Left forelimb (tissue), 1 donor: ENCODE data around the gene ELOVL6.
"Not testable (repeated sequence)": the region's sequence is repeated elsewhere in the genome, so short reads cannot be mapped to it uniquely, and the experiment has no call there.

Experiments
- DNase-seq: peaks from one replicate; pipeline ENCODE4 v3.0.0-alpha.2; 2018; ENCODE audit warnings: low spot score

ELOVL6 gene

DNA sequence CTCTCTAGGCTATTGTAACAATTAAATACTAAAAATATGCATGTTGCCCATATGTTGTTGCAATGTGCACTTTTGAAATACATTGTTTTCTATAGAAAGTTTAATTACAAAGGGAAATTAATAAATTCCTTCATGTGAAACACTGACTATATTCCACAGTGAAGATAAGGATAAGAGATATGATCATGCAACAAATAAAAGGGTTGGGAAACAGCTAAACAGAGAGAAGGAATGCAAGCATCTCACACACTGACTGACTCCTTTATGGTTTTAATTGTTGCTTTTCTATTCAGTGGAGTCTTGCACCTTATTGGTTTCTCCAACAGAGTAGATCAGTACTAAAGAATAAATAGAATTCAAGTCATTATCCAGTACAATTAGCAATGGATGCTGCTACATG, 37.8 kb downstream of the ELOVL6 start:
- no peak for DNase-seq

DNA sequence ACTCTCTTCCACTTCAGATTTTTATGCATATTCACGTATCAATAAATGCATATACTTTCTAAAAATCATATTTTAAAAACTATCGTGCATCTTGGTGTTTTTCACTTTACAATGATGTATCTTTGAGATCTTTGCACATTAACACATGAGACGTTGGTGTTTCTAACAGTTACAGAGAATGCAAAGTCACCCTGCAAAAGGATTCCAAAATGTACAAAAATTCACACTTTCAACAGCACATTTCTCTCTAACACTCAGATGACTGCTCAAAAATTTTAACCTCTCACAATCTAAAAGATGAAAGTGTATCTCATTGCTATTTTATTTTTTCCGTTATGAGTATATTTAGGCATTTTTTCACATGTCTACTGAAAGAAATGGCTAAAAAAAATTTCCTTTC, 38.9 kb downstream of the ELOVL6 start:
- DNase-seq = no peak

DNA sequence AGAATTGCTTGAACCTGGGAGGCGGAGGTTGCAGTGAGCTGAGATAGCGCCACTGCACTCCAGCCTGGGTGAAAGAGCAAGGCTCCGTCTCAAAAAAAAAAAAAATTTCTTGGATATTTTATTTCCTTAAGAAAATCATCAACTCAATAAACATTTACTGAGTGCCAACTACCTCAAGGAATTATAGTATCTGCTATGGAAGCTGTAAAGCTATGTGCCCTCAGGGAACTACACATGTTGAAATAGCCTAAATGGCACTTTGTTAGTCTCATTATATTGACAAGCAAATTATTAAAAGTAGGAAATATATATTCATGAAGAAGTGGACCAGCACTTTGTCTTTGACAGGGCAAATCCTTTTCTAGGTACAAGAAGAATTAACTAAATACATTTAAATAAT, 40.8 kb downstream of the ELOVL6 start:
- no peak for DNase-seq

- DNase-seq = not testable (repeated sequence)
Measured at GRCh38 chr4:110157166-110157565, 41.2 kb downstream of the ELOVL6 start.

DNA sequence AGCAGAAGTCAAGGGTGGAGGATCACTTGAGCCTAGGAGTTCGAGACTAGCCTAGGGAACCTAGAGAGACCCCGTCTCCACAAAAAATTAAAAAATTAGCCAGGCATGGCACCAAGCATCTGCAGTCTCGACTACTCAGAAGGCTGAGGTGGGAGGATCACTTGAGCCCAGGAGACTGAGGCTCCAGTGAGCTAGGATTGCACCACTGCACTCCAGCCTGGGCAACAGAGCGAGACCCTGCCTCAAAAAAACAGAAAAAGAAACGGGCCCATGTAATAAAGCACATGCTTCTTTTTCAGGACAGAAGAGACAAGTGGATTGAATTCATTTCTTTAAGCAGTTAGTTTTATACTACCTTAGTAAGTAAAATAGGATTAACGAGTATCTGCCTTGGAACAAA, 42.0 kb downstream of the ELOVL6 start:
- no peak for DNase-seq

GRCh38 chr4:110155654-110156053, 42.8 kb downstream of the ELOVL6 start:
- DNase-seq = no peak

- no peak for DNase-seq
Measured at GRCh38 chr4:110154582-110154981, 43.8 kb downstream of the ELOVL6 start.

DNA sequence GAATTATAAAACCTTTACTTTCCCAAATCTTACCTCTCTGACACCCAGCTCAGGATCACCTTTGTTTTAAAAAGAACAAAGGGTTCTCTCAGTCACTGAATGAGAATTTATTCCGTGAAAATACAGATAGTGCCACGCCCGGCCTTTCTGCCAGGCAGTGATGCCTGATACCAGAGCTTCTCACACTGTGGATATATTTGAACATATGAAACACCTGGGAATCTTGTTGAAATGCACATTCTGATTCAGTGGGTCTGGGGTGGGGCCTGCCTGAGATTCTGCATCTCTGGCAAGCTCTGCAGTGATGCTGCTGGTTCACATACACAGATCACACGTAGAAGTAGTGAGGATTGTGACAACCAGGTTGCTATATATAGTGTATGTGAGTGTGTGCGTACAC, 46.0 kb downstream of the ELOVL6 start:
- no peak for DNase-seq

DNA sequence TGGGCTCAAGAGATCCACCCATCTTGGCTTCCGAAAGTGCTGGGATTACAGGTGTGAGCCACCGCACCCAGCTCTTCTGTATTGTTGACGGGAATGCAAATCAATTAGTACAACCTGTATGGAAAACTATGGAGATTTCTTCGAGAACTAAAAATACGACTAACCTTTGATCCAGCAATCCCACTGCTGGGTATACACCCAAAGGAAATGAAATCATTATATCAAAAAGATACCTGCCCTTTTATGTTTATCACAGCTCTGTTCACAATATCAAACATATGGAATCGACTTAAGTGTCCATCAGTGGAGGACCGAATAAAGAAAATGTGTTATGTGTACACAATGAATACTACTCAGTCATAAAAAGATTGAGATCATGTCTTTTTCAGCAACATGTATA, 49.3 kb downstream of the ELOVL6 start:
- no peak for DNase-seq

DNA sequence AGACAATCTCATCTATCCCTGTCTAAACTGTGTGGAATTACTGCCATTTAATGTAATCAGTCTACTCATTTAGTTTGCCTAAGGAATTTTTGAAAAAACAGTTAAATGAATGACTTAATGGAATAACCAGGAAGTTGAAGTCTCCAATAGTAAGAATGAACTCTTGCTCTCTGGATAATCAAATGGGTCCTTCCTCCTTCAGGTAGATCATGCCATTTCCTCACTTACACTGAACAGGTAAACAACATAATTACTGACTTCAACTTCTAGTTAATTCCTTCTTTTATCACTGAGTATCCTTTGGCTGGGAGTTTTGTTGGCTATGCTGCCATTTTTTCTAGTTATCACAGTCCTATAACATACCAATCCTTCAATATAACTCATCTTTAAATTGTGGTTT, 56.0 kb downstream of the ELOVL6 start:
- no peak for DNase-seq

DNA sequence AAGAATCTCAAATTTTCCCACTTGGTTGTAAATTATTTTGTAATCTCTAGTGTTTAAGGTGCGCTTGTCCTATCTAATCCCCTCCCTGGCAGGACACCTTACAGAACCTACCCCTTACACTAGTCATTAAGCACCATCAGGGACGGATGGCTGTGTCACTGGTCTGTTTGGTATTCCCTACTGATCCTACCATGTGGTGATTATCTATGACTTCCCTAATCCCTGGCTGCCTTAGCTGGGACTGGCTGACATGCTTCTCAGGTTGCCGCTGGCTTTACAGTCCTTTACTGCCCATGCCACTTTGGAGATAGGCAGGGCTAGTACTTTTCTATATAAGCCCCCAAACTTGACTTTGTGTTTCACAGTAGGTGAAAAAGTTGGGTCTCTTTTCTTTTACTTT, 58.6 kb downstream of the ELOVL6 start:
- no peak for DNase-seq

- no peak for DNase-seq
Measured at GRCh38 chr4:110139111-110139510, 59.3 kb downstream of the ELOVL6 start.

DNA sequence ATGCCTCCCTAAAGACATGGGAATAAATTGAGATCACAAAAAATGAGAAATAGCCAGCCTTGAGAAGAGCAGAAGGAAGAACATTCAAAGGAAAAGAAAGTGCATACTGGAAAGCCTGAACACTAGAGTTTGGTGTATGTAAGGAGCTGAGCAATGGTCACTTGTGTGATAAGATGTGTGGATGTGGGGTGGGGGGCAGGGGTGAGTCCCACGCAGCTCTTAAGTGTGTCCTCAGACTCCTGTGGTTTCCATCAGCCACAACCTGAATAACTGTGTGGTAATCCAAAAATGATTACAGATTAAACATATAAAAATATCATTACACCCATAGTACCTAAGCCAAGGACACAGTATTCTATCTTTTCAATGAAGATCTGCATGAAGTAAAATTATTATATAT, 59.9 kb downstream of the ELOVL6 start:
- no peak for DNase-seq

- no peak for DNase-seq
Measured at GRCh38 chr4:110137829-110138228, 60.6 kb downstream of the ELOVL6 start.

DNA sequence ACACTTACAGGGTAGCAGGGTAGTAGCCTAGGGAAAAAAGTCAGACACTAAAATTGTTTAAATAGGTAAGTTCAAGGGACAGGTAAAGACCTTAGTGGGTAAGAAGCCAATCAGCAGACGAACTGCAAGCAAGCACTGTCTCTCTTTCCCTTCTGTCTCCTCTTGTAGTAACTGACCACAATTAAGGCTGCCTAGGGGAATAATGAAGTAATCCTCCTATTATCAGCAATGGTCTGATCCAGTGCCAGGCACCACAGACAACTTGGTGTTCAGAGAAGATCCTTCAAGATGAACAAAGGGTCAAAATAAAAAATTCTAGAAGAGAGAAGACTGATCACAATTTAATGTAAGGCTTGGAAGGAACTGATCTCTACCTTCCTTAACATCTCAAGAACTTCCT, 62.9 kb downstream of the ELOVL6 start:
- no peak for DNase-seq

- no peak for DNase-seq
Measured at GRCh38 chr4:110135076-110135475, 63.3 kb downstream of the ELOVL6 start.

DNA sequence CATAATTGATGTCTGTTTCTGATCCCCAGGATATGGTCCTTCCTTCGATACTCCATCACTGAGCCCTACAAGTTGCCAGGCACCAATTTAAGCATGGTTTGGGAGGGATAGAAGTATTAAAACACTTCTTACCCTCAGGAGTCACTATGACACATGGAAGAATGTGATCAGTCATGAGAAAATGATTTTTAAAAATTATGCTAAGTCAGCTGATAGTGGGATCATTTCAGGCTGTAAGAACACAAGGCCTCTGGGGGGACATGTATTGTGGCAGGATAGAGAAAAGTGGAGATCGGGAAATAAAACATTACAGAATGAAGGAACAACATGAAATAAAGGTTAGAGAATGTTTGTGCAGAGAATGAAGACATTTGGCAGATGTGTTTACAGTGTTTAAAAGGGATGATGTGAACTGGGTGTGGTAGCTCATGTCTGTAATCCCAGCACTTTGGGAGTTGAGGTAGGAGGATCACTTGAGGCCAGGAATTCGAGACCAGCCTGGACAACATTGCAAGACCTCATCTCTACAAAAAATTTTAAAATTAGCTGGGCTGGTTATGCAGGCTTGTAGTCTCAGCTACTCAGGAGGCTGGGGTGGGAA, 64.0 kb downstream of the ELOVL6 start:
- no peak for DNase-seq

DNA sequence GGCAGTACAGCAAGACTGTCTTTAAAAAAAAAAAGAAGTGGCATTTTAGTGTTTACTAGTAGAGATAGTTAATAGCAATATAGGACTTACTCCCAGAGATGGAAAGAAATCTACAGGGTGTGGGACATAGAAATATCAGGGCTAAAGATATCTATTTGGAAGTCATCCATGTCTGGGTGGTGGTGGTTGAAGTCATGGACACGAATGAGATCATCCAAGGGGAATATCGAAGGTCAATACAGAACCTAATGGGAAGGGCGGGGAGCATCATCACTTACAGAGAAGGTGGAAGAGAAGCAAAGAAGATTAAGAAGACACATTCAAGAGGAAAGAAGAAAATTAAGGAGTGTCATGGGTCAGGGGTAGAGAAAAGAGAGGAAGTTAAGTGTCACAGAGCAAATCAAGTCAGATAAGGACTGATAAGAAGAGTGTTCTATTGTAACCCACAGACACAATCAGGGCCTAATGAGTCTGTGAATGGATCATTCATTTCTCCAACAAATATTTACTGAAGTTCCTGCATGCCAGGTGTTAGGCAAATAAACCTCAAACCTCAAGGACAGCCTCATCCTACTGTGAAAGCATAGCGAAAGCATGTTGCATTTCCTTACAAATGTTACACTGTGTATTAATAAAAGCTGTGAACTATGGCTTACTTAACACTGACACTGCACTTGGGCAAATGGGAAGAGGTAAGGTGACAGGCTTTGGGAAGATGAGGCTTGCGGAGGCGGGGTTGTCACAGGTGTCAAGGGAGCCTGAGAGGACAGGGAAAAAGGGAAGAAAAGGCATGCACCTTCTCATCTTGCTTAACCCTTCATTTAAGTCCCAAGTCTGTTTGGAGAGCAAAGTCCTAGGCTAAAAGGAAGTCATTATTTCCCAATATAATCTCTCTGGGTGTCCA, 65.3 kb downstream of the ELOVL6 start:
- DNase-seq = no peak

GRCh38 chr4:110131916-110132315, 66.5 kb downstream of the ELOVL6 start:
- DNase-seq = no peak

DNA sequence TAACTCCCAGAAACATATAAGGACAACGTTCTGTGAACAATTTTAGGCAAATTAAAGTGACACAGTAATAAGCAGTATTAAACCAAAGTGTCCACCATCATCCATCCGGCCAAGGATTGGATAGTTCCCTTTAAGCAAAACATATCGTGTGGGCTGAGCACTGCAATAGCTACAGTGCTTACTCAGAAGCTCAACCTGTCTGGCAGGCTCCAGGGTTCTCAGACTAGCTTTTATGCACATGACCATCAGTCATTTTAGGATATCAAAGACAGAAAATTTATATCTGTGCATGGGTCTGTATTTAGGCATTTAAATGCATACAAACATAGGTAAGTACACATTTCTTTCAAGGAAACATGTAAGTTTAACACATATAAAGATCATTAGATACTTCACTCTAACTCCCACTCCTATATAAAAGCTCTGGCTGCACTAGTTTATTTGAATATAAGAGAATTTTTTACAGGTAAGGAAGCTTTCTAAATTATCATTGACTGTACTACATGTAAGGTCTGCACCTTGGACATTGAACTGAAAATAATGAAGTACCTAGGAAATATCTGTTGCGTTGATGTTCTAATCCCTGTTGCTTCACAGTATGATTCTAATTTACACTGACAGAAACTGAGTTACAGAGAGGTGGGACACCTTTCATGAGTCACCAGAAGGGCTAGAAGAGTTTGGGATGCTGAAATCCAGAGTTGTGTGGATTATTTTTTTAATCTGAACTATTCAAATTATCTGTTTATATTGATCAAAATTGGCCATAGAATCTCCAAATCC, 67.6 kb downstream of the ELOVL6 start:
- DNase-seq = no peak

- DNase-seq = no peak
Measured at GRCh38 chr4:110129544-110129943, 68.9 kb downstream of the ELOVL6 start.

GRCh38 chr4:110128472-110128919, 69.9 kb downstream of the ELOVL6 start:
- DNase-seq = no peak

GRCh38 chr4:110128029-110128428, 70.4 kb downstream of the ELOVL6 start:
- no peak for DNase-seq
